IPS-11a (cell line): Measurements from ENCODE around the gene TMEM253.

ENCODE experiments used
- H3K4me3 ChIP-seq: one replicate; pipeline ENCODE4 v1.5.1; 2013; ENCODE audit warnings: low read depth, low read length, control low read depth

The TMEM253 gene

GRCh38 chr14:21103710-21104447 lies 3.0 kb downstream of the TMEM253 start:
- H3K4me3 ChIP-seq: peak overlapping the region; percentile 78

GRCh38 chr14:21104448-21105060 lies 3.7 kb downstream of the TMEM253 start:
- H3K4me3 ChIP-seq: peak overlapping the region; percentile 78

GRCh38 chr14:21105095-21105494 lies 4.2 kb downstream of the TMEM253 start:
- no peak overlapping the region for H3K4me3 ChIP-seq

- no peak overlapping the region for H3K4me3 ChIP-seq
Observed at GRCh38 chr14:21106176-21106497, 5.3 kb downstream of the TMEM253 start.

- no peak overlapping the region for H3K4me3 ChIP-seq
Observed at GRCh38 chr14:21106498-21107282, 5.8 kb downstream of the TMEM253 start.

- H3K4me3 ChIP-seq: no peak overlapping the region
Observed at GRCh38 chr14:21107283-21107800, 6.5 kb downstream of the TMEM253 start.

- no peak overlapping the region for H3K4me3 ChIP-seq
Observed at GRCh38 chr14:21108791-21109190, 7.9 kb downstream of the TMEM253 start.

- no peak overlapping the region for H3K4me3 ChIP-seq
Observed at GRCh38 chr14:21109377-21110138, 8.7 kb downstream of the TMEM253 start.

- H3K4me3 ChIP-seq: no peak overlapping the region
Observed at GRCh38 chr14:21112255-21112654, 11.4 kb downstream of the TMEM253 start.

- H3K4me3 ChIP-seq: no peak overlapping the region
Observed at GRCh38 chr14:21113369-21113768, 12.5 kb downstream of the TMEM253 start.

- H3K4me3 ChIP-seq: no peak overlapping the region
Observed at GRCh38 chr14:21118933-21119332, 18.1 kb downstream of the TMEM253 start.

GRCh38 chr14:21120686-21121085 lies 19.8 kb downstream of the TMEM253 start:
- H3K4me3 ChIP-seq: no peak overlapping the region

GRCh38 chr14:21121122-21121521 lies 20.3 kb downstream of the TMEM253 start:
- H3K4me3 ChIP-seq: no peak overlapping the region

GRCh38 chr14:21123429-21123828 lies 22.6 kb downstream of the TMEM253 start:
- no peak overlapping the region for H3K4me3 ChIP-seq

GRCh38 chr14:21133901-21134300 lies 33.0 kb downstream of the TMEM253 start:
- no peak overlapping the region for H3K4me3 ChIP-seq

GRCh38 chr14:21136024-21136423 lies 35.2 kb downstream of the TMEM253 start:
- H3K4me3 ChIP-seq: no peak overlapping the region

- no peak overlapping the region for H3K4me3 ChIP-seq
Observed at GRCh38 chr14:21142357-21142756, 41.5 kb downstream of the TMEM253 start.

- H3K4me3 ChIP-seq: no peak overlapping the region
Observed at GRCh38 chr14:21145437-21145836, 44.6 kb downstream of the TMEM253 start.

- H3K4me3 ChIP-seq: no peak overlapping the region
Observed at GRCh38 chr14:21149641-21150367, 48.9 kb downstream of the TMEM253 start.
